ENCODE data around the gene C4orf50.

GRCh38 chr4:5971078-5971450, 47.2 kb downstream of the C4orf50 start:
- TF ChIP-seq CTCF (IDR thresholded peaks at IDR 0.05) (no peak), POLR2A (IDR thresholded peaks at IDR 0.05) (no peak)

Data from heart left ventricle (tissue), 13 donors.